BLaER1 treated with 17β-estradiol and CSF1 and Interleukin-3, amounts not matched to agents 10 nM and 100 nM (cell line): ENCODE results near the gene RFC1.
"Not testable (repeated sequence)": the region's sequence is repeated elsewhere in the genome, so short reads cannot be mapped to it uniquely, and the experiment has no call there.

Experiments used
- H3K27ac ChIP-seq, 11 experiments: shearing (Covaris generic); formaldehyde crosslinking; 2 replicates each; pipeline ENCODE4 v1.8.1; 2022
- H3K27me3 ChIP-seq, 11 experiments: shearing (Covaris generic); formaldehyde crosslinking; 2 replicates each; pipeline ENCODE4 v1.8.1; 2022
- H3K36me3 ChIP-seq, 11 experiments: shearing (Covaris generic); formaldehyde crosslinking; 2 replicates each; pipeline ENCODE4 v1.8.1; 2022
- H3K4me1 ChIP-seq, 10 experiments: shearing (Covaris generic); formaldehyde crosslinking; 2 replicates each; pipeline ENCODE4 v1.8.1; 2022
- H3K4me2 ChIP-seq, 11 experiments: shearing (Covaris generic); formaldehyde crosslinking; 2 replicates each; pipeline ENCODE4 v1.8.1; 2022
- H3K4me3 ChIP-seq, 10 experiments: shearing (Covaris generic); formaldehyde crosslinking; 2 replicates each; pipeline ENCODE4 v1.8.1; 2022
- H3K9ac ChIP-seq, 11 experiments: shearing (Covaris generic); formaldehyde crosslinking; 2 replicates each; pipeline ENCODE4 v1.8.1; 2022
- H3K9me3 ChIP-seq, 11 experiments: shearing (Covaris generic); formaldehyde crosslinking; replicated peaks in 1 of 11; 2 replicates each; pipeline ENCODE4 v1.8.1; 2022
- H4K20me1 ChIP-seq, 11 experiments: shearing (Covaris generic); formaldehyde crosslinking; 2 replicates each; pipeline ENCODE4 v1.8.1; 2022
- Cebpa-rat ChIP-seq, 11 experiments: shearing (Covaris generic); IDR thresholded peaks; 2 replicates each; pipeline ENCODE4 v1.8.1; 2022

Gene RFC1

GRCh38 chr4:39280770-39281169 is 85.4 kb downstream of the RFC1 start:
- no peaks in the 10 kb centered on the region for H3K4me1 ChIP-seq
- no peaks in the 10 kb centered on the region for H4K20me1 ChIP-seq
- peaks cover 33 to 90% (median 58%) of the 10 kb centered on the region in 11 experiments for H3K36me3 ChIP-seq
- H3K9me3 ChIP-seq = no peaks in the 10 kb centered on the region
- no peak overlapping the region for H3K4me3 ChIP-seq
- no peak overlapping the region for H3K27ac ChIP-seq
- H3K9ac ChIP-seq = no peak overlapping the region
- TF ChIP-seq Cebpa-rat (IDR thresholded peaks at IDR 0.05) = no peak
- H3K27me3 ChIP-seq = no peaks in the 10 kb centered on the region
- H3K4me2 ChIP-seq = no peak overlapping the region

GRCh38 chr4:39279416-39279815 is 86.7 kb downstream of the RFC1 start:
- H3K9ac ChIP-seq = no peak overlapping the region
- no peaks in the 10 kb centered on the region for H3K27me3 ChIP-seq
- no peak for TF ChIP-seq Cebpa-rat (IDR thresholded peaks at IDR 0.05)
- no peak overlapping the region for H3K4me3 ChIP-seq
- H3K36me3 ChIP-seq = peaks cover 37 to 90% (median 58%) of the 10 kb centered on the region in 11 experiments
- no peaks in the 10 kb centered on the region for H3K4me1 ChIP-seq
- H3K27ac ChIP-seq = no peak overlapping the region
- H3K4me2 ChIP-seq = no peak overlapping the region
- H3K9me3 ChIP-seq = no peaks in the 10 kb centered on the region
- H4K20me1 ChIP-seq = no peaks in the 10 kb centered on the region

- no peaks in the 10 kb centered on the region for H3K27me3 ChIP-seq
- H3K9me3 ChIP-seq = no peaks in the 10 kb centered on the region
- no peak overlapping the region for H3K4me2 ChIP-seq
- peaks cover 37 to 91% (median 59%) of the 10 kb centered on the region in 11 experiments for H3K36me3 ChIP-seq
- H3K9ac ChIP-seq = no peak overlapping the region
- H3K27ac ChIP-seq = no peak overlapping the region
- H3K4me3 ChIP-seq = no peak overlapping the region
- no peak for TF ChIP-seq Cebpa-rat (IDR thresholded peaks at IDR 0.05)
- H4K20me1 ChIP-seq = no peaks in the 10 kb centered on the region
- H3K4me1 ChIP-seq = no peaks in the 10 kb centered on the region
Measured at GRCh38 chr4:39278476-39278875, 87.7 kb downstream of the RFC1 start.

- not testable (repeated sequence) for H3K27ac ChIP-seq, H3K9me3 ChIP-seq, H3K9ac ChIP-seq, H3K4me2 ChIP-seq, H3K4me1 ChIP-seq, H3K4me3 ChIP-seq, H4K20me1 ChIP-seq, H3K27me3 ChIP-seq
- H3K36me3 ChIP-seq = peaks cover 45 to 94% (median 67%) of the 10 kb centered on the region in 11 experiments
Measured at GRCh38 chr4:39277661-39278060, 88.5 kb downstream of the RFC1 start.

- no peak overlapping the region for H3K9ac ChIP-seq
- H3K27ac ChIP-seq = no peak overlapping the region
- H3K36me3 ChIP-seq = peaks cover 44 to 98% (median 74%) of the 10 kb centered on the region in 11 experiments
- H3K27me3 ChIP-seq = no peaks in the 10 kb centered on the region
- no peaks in the 10 kb centered on the region for H4K20me1 ChIP-seq
- H3K4me2 ChIP-seq = no peak overlapping the region
- H3K9me3 ChIP-seq = no peaks in the 10 kb centered on the region
- no peak overlapping the region for H3K4me3 ChIP-seq
- H3K4me1 ChIP-seq = no peaks in the 10 kb centered on the region
- no peak for TF ChIP-seq Cebpa-rat (IDR thresholded peaks at IDR 0.05)
Measured at GRCh38 chr4:39274503-39274902, 91.7 kb downstream of the RFC1 start.

GRCh38 chr4:39263895-39264294 is 102.3 kb downstream of the RFC1 start:
- Histone ChIP-seq H3K27me3 (no peaks in the 10 kb centered on the region), H3K4me1 (no peaks in the 10 kb centered on the region), H4K20me1 (no peaks in the 10 kb centered on the region), H3K36me3 (peaks cover 0 to 83% (median 21%) of the 10 kb centered on the region in 11 experiments; a peak in 15 of 22 replicates), H3K9me3 (no peaks in the 10 kb centered on the region), H3K4me3 (no peak overlapping the region), H3K27ac (no peak overlapping the region), H3K9ac (no peak overlapping the region), H3K4me2 (no peak overlapping the region)
- no peak for TF ChIP-seq Cebpa-rat (IDR thresholded peaks at IDR 0.05)

- no peak overlapping the region for H3K4me3 ChIP-seq
- no peaks in the 10 kb centered on the region for H3K4me1 ChIP-seq
- H3K9me3 ChIP-seq = peaks cover 0 to 4% (median 0%) of the 10 kb centered on the region in 11 experiments; a peak in 2 of 22 replicates
- H4K20me1 ChIP-seq = no peaks in the 10 kb centered on the region
- H3K4me2 ChIP-seq = no peak overlapping the region
- no peak overlapping the region for H3K9ac ChIP-seq
- H3K27me3 ChIP-seq = no peaks in the 10 kb centered on the region
- peaks cover 4 to 85% (median 28%) of the 10 kb centered on the region in 11 experiments; a peak in 19 of 22 replicates for H3K36me3 ChIP-seq
- no peak overlapping the region for H3K27ac ChIP-seq
- no peak for TF ChIP-seq Cebpa-rat (IDR thresholded peaks at IDR 0.05)
Measured at GRCh38 chr4:39259571-39260330, 106.4 kb downstream of the RFC1 start.

GRCh38 chr4:39256436-39256835 is 109.7 kb downstream of the RFC1 start:
- Histone ChIP-seq H4K20me1 (no peaks in the 10 kb centered on the region), H3K4me2 (no peak overlapping the region), H3K4me1 (no peaks in the 10 kb centered on the region), H3K4me3 (no peak overlapping the region), H3K36me3 (peaks cover 4 to 70% (median 28%) of the 10 kb centered on the region in 11 experiments; a peak in 18 of 22 replicates), H3K27me3 (no peaks in the 10 kb centered on the region), H3K27ac (no peak overlapping the region), H3K9ac (no peak overlapping the region), H3K9me3 (peaks cover 0 to 4% (median 0%) of the 10 kb centered on the region in 11 experiments; a peak in 2 of 22 replicates)
- TF ChIP-seq Cebpa-rat (IDR thresholded peaks at IDR 0.05) = no peak

- Histone ChIP-seq H3K9ac (no peak overlapping the region), H3K36me3 (peaks cover 4 to 64% (median 27%) of the 10 kb centered on the region in 11 experiments; a peak in 18 of 22 replicates), H3K4me3 (no peak overlapping the region), H3K27me3 (no peaks in the 10 kb centered on the region), H3K4me2 (no peak overlapping the region), H3K27ac (no peak overlapping the region), H3K4me1 (no peaks in the 10 kb centered on the region), H4K20me1 (no peaks in the 10 kb centered on the region), H3K9me3 (peaks cover 0 to 4% (median 0%) of the 10 kb centered on the region in 11 experiments; a peak in 2 of 22 replicates)
- no peak for TF ChIP-seq Cebpa-rat (IDR thresholded peaks at IDR 0.05)
Measured at GRCh38 chr4:39255871-39256270, 110.3 kb downstream of the RFC1 start.

GRCh38 chr4:39255266-39255665 is 110.9 kb downstream of the RFC1 start:
- TF ChIP-seq Cebpa-rat (IDR thresholded peaks at IDR 0.05) = no peak
- no peak overlapping the region for H3K4me3 ChIP-seq
- peaks cover 0 to 4% (median 0%) of the 10 kb centered on the region in 11 experiments; a peak in 2 of 22 replicates for H3K9me3 ChIP-seq
- H3K4me2 ChIP-seq = no peak overlapping the region
- H3K27ac ChIP-seq = no peak overlapping the region
- no peaks in the 10 kb centered on the region for H3K27me3 ChIP-seq
- H3K36me3 ChIP-seq = peaks cover 4 to 58% (median 22%) of the 10 kb centered on the region in 11 experiments; a peak in 18 of 22 replicates
- no peaks in the 10 kb centered on the region for H3K4me1 ChIP-seq
- H4K20me1 ChIP-seq = no peaks in the 10 kb centered on the region
- no peak overlapping the region for H3K9ac ChIP-seq
